Upper lobe of right lung (tissue), 1 donor: ENCODE measurements around the gene PXYLP1. TPM values are rescaled to one million over a fixed set of nuclear protein-coding genes. Genes with fewer than 3 reads are reported as not detected.

Source experiments
- ATAC-seq: fragments of 200-7000 bp; cut with Tn5 transposase; one replicate; pipeline ENCODE4 v1.9.1; 2020; ENCODE audit warnings: mild to moderate bottlenecking, moderate library complexity
- DNase-seq: peaks from one replicate; pipeline ENCODE4 v3.0.0-alpha.2; 2020
- H3K27ac ChIP-seq: fragments of 200-600 bp; one replicate; pipeline ENCODE4 v1.8.0; 2022
- H3K27me3 ChIP-seq: fragments of 200-600 bp; one replicate; pipeline ENCODE4 v1.8.0; 2022; ENCODE audit warnings: mild to moderate bottlenecking
- H3K36me3 ChIP-seq: fragments of 200-600 bp; one replicate; pipeline ENCODE4 v1.8.0; 2022
- H3K4me1 ChIP-seq: fragments of 200-600 bp; one replicate; pipeline ENCODE4 v1.8.0; 2022
- H3K4me3 ChIP-seq: fragments of 200-600 bp; one replicate; pipeline ENCODE4 v1.8.0; 2022; ENCODE audit warnings: mild to moderate bottlenecking
- H3K9me3 ChIP-seq: fragments of 200-600 bp; one replicate; pipeline ENCODE4 v1.8.0; 2022
- intact Hi-C: fragments of 100-400 bp; cut with DNase I; formaldehyde crosslinking; loops from one replicate; pipeline ENCODE4 v1.11.0; 2022
- total RNA-seq: library from RNA; stranded (reverse); fragmentation: NEBNext Ultra II Directional; extraction: Animal tissue kit (Norgen Biotek cat#: 25700); gene quantifications from one replicate; pipeline ENCODE4 v1.2.1, GENCODE V29; 2021
- TF ChIP-seq, protein P1 (sequence below): fragments of 200-600 bp; IDR thresholded peaks from one replicate; pipeline ENCODE4 v1.8.0; 2022; ENCODE audit warnings: antibody characterized with exemption
- donor health status: DM: no; HTN: yes; CAD: no; lungs with severe emphysema.

PXYLP1 gene
- total RNA-seq, 1 donor from 2014 or later: 13.6 TPM

DNA sequence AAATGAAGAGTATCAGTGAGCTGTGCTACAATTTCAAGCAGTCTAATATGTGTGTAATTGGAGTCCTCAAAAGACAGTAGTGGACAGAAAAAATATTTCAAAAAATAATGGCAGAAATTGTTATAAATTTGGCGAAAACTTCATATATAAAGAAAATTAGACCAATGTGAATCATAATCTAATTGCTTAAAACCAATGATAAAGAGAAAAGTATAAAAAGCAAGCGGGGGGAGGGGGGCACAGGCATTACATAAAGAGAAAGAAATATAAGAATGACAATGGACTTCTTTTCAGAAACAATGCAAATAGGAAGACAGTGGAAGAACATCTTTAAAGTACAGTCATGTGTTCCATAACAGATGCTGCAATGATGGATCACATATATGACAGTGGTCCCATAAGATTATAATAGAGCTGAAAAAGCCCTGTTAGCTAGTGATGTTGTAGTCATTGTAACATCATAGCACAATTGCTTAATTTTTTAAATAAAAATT, 7.9 kb upstream of the PXYLP1 start:
- no peaks in the 10 kb centered on the region for H3K27me3 ChIP-seq
- no peak overlapping the region for H3K4me3 ChIP-seq
- no peak overlapping the region for H3K27ac ChIP-seq
- DNase-seq (no peak), ATAC-seq (no peak)
- no peaks in the 10 kb centered on the region for H3K9me3 ChIP-seq
- intact Hi-C loops: no loop called here
- TF ChIP-seq, protein P1, sequence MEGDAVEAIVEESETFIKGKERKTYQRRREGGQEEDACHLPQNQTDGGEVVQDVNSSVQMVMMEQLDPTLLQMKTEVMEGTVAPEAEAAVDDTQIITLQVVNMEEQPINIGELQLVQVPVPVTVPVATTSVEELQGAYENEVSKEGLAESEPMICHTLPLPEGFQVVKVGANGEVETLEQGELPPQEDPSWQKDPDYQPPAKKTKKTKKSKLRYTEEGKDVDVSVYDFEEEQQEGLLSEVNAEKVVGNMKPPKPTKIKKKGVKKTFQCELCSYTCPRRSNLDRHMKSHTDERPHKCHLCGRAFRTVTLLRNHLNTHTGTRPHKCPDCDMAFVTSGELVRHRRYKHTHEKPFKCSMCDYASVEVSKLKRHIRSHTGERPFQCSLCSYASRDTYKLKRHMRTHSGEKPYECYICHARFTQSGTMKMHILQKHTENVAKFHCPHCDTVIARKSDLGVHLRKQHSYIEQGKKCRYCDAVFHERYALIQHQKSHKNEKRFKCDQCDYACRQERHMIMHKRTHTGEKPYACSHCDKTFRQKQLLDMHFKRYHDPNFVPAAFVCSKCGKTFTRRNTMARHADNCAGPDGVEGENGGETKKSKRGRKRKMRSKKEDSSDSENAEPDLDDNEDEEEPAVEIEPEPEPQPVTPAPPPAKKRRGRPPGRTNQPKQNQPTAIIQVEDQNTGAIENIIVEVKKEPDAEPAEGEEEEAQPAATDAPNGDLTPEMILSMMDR: no peak
- H3K36me3 ChIP-seq: no peaks in the 10 kb centered on the region
- no peaks in the 10 kb centered on the region for H3K4me1 ChIP-seq

DNA sequence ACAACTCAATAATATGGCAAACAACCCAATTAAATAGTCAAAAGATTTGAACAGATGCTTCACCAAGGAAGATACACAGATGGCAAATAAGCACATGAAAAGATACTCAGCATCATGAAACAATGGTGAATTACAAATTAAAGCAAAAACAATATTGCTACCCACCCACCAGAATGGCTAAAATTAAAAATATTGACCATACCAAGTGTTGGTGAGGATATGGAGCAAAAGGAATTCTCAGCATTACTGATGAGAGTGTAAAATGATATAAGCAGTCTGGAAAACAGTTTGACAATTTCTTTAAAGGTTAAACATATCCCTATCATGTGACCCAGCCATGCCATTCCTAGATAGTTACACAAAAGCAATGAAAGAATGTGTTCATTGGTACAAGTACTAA, 5.7 kb upstream of the PXYLP1 start:
- H3K4me3 ChIP-seq: no peak overlapping the region
- H3K36me3 ChIP-seq: no peaks in the 10 kb centered on the region
- TF ChIP-seq, protein P1: no peak
- peaks cover 3% of the 10 kb centered on the region for H3K4me1 ChIP-seq
- ATAC-seq (no peak), DNase-seq (no peak)
- intact Hi-C loops: no loop called here
- H3K9me3 ChIP-seq: no peaks in the 10 kb centered on the region
- H3K27ac ChIP-seq: no peak overlapping the region
- no peaks in the 10 kb centered on the region for H3K27me3 ChIP-seq

DNA sequence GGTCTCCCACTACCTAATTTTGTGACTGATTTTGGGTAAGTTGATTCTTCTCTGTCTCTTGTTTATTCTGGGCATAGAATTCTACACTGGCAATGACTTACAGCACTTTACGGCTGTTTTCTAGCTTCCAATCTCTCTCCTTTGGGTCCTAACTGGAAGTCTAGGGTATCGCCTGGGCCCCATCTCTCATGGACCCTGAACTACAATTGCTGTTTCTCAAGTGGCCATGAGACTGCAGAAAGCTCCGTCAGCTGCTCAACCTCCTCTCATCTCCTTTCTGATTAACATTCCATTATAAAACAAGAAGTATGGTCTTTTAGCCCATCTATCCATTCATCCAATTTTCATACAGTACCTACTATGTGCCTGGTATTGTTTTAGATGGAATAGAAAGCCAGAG, 4.4 kb upstream of the PXYLP1 start:
- intact Hi-C loops: no loop called here
- H3K27ac ChIP-seq: no peak overlapping the region
- H3K36me3 ChIP-seq: no peaks in the 10 kb centered on the region
- peaks cover 5% of the 10 kb centered on the region for H3K4me1 ChIP-seq
- TF ChIP-seq, protein P1: no peak
- no peak overlapping the region for H3K4me3 ChIP-seq
- DNase-seq (no peak), ATAC-seq (no peak)
- no peaks in the 10 kb centered on the region for H3K27me3 ChIP-seq
- no peaks in the 10 kb centered on the region for H3K9me3 ChIP-seq

DNA sequence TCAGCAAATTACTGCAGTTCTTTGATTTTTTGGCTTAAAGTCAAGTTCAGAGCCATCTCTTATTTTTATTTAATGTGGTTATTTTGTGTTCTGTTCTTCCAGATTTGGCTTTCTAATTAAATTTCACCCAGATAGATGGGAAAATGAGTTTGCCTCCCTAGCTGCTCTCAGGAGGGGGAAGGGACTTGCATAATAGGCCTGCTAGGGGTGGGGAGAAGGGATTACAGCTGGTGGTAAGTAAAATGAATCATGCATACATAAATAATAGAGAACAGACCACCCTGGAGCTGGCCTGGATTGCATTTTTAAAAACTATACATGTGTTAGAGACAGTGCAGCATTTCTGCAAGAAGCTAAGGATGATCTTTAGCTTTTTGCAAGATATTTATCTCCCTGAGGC, 3.9 kb upstream of the PXYLP1 start:
- Histone ChIP-seq H3K4me3 (no peak overlapping the region), H3K27ac (no peak overlapping the region), H3K9me3 (no peaks in the 10 kb centered on the region), H3K4me1 (peaks cover 5% of the 10 kb centered on the region), H3K27me3 (no peaks in the 10 kb centered on the region), H3K36me3 (no peaks in the 10 kb centered on the region)
- TF ChIP-seq, protein P1: no peak
- intact Hi-C loops: no loop called here
- ATAC-seq (no peak), DNase-seq (no peak)

DNA sequence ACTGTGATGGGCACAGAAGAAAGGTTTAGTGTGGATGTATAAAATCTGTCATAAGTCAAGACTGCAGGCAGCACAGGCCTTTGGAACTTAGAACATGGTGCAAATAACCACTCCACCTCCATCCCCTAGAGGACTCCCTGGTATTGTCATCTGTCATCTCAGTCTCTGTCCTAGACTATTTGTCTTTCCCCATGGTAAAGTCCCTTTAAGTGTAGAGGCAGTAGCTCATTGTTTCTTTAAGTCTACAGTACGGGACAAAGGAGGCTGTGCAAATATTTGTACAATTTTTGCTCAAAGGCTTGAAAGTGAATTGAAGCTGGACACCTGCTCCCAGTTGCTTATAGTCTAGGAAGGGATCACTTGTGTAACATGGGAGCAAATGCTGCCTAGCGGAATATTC, 3.2 kb upstream of the PXYLP1 start:
- Histone ChIP-seq H3K4me1 (peaks cover 5% of the 10 kb centered on the region), H3K9me3 (no peaks in the 10 kb centered on the region), H3K4me3 (no peak overlapping the region), H3K27me3 (no peaks in the 10 kb centered on the region), H3K27ac (no peak overlapping the region), H3K36me3 (no peaks in the 10 kb centered on the region)
- ATAC-seq (no peak), DNase-seq (no peak)
- intact Hi-C loops: no loop called here
- TF ChIP-seq, protein P1: no peak

DNA sequence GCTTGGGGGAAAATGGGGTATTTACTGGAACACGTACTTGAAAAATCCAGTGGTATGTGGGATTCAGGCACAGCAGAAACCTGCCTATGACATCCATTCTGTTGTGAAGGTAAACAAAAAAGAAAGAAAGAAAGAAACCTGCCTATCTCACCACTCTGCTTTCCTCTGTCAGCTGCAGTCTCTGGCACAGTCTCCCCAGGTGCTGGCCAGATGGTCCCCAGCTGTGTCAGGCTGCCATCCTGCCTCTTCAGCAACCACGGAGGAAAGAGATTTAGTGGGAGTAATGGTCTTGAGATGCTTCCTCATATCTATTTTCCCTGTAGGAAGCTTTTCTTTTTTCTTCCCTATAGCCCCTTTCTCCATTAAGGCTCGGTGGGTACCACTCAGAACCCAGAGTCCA, 2.5 kb upstream of the PXYLP1 start:
- H3K9me3 ChIP-seq: no peaks in the 10 kb centered on the region
- no peaks in the 10 kb centered on the region for H3K27me3 ChIP-seq
- no peak overlapping the region for H3K27ac ChIP-seq
- ATAC-seq (no peak), DNase-seq (no peak)
- TF ChIP-seq, protein P1: no peak
- intact Hi-C loops: no loop called here
- H3K4me3 ChIP-seq: no peak overlapping the region
- no peaks in the 10 kb centered on the region for H3K36me3 ChIP-seq
- peaks cover 7% of the 10 kb centered on the region for H3K4me1 ChIP-seq
